IPS DF 19.7 (cell line): ENCODE results near the gene C17orf114.
"Not testable (repeated sequence)": the region's sequence is repeated elsewhere in the genome, so short reads cannot be mapped to it uniquely, and the experiment has no call there.

Experiments
- DNase-seq: peaks from one replicate; pipeline ENCODE4 v3.0.0-alpha.2; 2013; ENCODE audit warnings: low read depth, low spot score

C17orf114 gene

DNA sequence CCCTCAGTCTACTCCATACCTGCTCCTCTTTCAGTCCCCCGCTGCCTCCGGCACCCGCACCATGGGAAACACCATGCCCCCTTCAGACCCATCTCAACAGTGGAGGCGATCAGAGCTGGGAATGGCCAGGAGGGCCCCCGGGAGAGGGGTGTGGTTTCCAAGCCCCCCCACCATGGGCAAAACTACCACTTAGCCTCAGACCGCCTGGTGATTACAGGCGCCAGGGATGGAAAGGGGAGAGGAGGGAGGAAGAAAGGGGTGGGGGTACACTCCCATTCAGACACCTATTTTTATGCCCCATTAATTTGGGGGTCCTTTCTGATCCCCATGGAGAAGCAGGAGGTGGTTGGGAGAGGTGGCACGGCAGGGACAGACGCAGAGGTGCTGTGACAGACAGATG is at the start of gene C17orf114:
TSS of gene C17orf114 (minus strand) at position 101 of the 400 bp plus-strand sequence.
- no peak for DNase-seq

DNA sequence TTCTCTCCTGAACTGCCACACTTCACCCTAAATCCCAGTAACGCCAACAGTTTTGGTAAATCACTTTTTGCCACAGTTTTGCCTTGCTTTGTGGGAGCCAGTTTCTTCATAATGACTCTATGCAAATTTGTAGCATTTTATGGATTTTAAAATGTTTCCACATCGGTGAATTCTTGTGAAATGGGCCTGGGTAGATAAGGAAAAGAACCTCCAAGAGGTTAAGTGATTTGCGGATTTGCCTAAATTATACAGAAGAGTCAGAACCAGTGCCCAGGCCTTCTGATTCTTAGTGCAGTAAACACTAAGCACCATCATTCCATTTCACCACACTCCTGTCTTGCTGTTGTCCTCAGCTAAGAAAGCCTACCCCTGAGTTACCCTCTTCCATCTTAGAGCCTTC is 49.0 kb upstream of the C17orf114 start:
- DNase-seq: no peak

DNA sequence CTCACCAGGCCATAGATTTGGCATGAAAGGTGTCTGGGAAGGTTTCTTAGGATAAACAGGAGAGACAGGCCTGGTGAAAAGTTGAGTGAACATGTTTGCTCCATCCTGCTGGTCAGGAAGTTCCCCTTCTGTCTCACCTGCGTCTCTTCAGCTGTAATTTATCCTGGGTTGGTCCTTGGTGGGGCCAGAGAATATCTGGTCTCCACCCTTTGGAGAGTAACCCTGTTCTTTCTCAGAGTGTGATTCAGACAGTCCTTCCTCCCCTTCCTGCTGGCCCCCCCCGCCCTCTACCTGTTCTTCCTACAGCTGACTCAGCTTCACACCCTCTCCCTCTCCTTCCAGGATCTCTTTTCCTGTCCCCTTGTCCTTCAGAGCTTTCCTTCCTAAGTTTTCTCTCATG is 48.1 kb upstream of the C17orf114 start:
- no peak for DNase-seq

DNA sequence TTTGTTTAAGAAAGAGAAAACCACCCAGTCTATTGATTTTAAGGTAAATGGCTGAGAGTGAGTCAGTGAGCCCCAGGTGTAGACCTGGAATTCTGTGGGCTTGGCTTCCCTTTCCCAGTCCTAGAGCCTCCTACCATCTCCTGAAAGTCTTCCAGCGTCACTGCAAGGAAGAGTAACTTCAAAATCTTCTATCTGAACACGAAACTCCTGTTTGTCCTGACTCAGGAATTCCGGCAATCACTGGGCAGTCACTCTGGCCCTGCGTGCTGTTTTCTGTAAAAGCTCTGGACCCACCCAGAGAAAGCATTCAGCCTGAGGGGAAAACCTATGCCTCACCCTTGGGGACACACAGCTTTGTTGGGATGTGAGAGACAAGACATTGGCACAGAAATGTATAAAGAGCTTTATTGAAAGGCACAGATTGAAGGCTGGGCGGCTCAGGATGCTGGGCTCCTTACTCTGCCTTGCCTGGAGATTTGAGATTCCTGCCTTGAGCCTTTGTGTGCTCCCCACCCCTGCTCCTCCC is 46.9 kb upstream of the C17orf114 start:
- no peak for DNase-seq

DNA sequence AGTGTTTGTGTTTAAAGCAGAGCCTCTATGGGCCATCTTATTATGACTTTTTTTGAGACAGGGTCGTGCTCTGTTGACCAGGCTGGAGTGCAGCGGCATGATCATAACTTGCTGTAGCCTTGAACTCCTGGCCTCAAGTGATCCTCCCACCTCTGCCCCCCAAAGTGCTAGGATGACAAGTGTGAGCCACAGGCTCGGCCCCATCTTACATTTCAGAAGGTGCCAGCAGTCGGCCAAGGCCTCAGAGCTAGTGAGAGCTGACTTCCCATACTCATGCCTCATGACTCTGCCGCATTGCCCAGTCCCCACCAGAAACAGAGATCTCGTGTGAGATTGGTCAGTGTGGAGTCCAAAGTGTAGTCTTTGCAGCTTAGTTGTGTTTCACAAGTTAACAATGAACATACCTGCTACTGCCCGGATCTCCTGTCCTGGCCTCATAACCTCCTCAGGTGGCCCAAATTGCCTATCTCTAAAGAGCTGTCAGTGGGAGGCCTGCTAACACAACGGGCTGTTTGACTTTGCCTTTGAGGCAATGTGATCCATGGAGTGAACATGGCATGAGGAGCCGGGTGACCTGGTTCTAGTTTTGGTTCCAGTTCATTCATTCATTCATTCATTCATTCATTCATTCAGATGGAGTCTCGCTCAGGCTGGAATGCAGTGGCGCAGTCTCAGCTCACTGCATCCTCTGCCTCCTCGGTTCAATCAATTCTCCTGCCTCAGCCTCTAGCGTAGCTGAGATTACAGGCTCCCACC is 44.7 kb upstream of the C17orf114 start:
- no peak for DNase-seq

DNA sequence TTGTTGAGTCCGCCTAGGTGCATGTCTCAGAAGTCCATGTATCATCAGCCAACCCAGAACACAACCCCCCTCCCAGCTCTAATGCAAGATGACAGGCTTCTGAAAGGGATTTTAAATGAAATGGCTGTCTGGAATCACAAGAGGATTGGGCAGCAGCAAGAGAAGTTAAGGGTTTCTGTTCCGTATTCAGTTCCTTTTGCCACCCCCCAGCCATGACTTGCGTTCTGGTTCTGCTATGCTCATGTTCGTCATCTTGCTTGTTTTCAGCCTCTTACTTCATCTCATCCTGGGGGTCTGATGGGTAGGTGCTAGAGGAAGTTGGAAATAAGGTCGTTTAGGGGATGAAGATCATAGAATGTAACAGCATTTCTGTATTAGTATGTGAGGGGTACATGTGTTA is 43.0 kb upstream of the C17orf114 start:
- DNase-seq: no peak

DNA sequence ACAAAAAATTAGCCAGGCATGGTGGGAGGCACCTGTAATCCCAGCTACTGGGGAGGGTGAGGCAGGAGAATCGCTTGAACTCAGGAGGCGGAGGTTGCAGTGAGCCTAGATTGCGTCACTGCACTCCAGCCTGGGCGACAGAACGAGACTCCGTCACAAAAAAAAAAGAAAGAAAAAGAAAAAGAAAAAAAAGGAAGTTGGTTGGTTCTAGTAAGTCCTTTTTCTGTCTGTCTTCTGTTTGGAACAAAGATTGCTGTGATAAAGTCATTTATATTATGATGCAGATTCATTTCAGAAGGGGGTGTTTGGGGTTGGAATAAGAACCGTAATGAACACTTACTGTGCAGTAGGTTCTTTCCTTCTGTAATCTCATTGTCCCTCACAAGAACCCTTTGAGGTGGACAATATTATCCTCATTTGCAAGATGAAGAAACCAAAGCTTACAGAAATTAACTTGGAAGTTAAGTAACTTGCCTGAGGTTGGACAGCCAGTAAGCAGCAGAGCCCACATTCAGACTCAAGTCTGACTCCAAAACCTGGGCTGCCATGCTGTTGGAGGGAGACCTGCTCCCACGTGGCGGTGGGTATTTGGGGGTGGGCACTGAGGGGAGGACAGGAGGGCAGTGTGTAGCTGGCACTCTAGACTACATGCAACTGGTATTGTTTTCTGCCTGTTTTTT is 41.3 kb upstream of the C17orf114 start:
- DNase-seq: no peak

DNA sequence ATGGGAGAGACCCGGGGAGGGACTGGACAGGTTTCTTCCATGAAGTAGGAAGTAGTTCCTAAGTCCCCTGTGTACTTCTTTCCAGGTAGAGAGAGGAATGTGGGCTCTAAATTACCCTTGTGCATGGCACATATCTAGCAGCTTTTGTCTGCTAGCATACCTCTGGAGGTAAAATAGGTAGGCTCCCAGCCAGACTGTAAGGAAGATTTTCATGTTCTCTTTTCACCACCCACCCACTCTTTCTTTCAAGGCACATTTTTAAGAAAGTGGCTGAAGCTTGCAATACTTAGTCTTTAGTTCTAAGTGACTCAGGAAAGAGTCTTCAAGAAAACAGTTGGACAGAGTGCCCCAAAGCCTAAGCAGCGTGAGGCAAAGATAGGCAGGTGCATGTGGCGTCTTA is 40.2 kb upstream of the C17orf114 start:
- DNase-seq: no peak

DNA sequence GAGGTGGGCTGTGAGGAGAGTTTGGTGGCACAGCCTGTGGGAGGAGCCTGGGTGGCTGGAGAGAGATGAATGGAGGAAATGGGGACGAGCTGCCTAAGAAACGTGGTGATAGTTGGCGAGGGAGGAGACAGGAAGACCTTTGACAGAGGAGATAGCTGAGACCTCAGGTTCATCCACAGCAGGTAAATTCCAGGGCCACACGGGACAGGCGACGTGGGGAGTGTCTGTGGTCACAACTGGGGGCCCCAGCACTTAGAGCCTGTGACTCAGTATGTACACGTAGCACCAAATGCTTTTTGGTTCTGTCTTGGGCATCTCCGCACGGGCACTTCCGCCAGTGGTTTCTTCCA is 38.7 kb upstream of the C17orf114 start:
- no peak for DNase-seq

DNA sequence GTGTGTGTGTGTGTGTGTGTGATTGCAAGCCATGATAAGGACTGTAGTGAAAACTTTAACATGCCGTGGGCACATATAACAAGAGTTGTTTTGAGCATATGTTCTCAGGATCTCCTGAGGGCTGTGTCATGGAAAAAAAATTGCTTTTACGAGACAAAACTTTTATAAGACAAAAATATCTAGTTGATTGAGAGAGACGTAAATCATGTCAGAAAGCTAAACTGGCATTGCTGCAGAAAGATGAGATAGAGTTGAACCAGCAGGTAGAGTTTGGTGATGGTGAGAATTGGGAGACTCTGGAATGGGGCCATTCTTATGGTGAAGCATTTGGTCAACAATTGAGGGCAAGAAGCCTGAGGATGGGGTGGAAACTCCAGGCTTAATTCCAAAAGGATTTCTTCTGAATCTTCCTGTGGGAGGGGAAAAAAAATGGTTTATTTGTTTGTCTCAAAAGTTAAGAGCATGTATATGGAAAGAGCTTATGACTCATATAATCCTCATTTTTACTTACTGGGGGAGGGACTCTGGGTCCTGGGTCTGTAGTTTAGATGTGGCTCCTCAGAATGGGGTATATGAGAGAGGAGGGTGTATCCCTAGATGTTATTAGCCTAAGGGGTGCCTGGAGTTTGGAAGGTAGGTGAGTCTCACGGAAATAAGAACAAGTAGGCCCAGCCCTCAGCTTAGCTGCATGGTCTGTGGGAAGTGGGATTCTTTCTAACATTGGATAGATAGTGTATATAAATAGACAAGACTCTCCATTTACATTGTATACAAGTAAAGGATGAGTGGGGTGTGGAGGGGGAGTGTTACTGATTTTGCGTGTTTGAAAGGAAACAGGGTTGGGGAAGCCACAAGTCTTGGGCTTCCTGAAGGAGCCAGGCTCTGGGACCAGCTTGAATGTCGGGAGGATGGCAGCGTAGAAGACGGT is 38.1 kb upstream of the C17orf114 start:
- no peak for DNase-seq

DNA sequence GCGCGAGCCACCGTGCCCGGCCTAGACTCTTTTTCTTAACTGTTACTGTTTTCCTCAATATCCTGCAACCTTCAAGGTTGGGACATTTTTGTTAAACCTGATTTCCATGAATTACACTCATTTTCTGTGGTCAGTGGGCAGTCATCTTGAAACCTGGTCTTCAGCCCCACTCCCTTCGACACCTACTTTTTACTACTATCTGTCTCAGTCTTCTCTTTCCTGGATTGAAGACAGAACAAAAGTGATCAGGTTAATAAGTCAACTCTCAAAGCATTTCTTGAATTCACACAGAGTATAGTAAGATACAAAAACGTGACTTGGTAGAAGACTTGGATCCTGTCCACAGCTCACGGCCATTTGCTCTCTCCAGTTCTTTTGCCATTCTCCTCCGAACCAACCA is 37.1 kb upstream of the C17orf114 start:
- no peak for DNase-seq

DNA sequence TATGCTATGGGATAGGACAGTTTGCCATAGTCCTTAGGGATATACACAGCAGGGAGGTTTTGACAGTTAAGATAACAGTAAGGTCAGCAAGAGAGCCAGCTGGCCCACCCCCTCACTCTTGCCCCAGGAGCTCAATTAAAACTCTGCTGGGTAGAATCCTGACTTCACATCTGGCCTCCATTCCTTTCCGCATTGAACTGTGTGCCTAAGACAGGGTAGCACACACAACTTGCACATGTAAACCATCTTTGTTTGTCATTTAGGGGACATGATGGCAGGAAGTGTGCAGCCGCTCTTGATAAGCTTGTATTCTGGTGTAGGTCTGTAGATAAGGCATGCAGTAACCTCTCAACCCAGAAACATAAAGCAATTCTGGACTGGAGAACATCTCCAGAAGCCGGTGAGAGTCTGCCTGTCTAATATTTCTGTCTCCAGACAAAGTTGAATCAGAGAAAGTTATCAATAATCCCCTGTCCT is 36.2 kb upstream of the C17orf114 start:
- no peak for DNase-seq

DNA sequence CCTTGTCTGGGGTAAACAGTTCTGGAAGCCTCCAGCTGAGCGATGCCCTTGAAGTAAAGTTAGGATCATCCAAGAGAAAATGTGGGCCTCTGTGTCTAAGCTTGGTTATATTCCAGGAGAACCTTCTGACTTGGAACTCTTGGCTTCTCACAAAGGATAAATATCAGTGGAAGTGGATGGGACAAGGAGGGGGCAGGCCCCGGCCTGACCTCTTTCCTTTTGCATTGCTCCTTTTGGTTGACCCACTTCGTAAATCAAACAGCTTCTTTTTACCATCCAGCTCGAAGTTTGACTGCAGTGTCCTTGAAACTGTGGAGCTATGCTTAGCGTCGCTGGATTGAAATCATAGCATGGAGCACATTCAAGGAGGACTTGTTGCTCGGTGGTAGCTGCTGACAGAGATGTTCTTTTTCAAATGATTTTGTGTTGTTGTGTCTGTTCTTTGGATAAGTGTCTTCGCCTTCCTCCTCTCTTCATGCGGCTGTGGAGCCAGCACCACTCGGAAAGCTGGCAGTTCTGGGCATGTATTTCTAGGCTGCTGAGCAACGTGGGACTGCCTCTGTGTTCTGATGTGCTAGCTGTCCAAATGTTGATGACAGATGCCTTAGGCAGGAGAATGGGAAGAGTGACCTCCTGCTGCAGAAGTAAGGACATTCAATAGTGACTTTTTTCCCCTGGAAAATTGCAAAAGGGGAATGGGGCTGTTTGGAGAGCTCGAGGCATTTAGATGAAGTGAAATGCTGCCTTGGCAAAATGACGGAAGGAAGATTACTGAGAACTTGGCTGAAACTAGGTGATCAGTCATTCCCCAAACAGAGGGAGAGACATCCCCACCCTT is 35.6 kb upstream of the C17orf114 start:
- DNase-seq: no peak

DNA sequence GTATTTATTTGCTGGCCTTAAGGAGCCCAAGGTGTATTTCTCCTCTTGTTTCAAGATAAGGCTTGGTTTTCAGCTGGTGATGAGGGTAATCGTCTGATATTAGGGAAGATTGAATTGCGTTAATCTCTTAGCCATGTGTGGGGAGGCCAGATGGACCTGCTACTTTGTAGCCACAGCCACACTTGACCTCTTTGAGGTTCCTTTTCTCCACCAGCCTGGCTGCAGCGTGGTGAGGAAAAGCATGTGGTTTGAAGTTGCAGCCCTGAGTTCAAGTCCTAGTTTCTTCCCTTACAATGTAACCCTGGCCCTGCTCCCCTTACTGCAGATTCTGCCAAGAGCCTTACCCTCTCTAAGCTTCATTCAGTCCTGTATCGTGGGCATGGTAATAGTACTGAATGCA is 34.1 kb upstream of the C17orf114 start:
- no peak for DNase-seq

DNA sequence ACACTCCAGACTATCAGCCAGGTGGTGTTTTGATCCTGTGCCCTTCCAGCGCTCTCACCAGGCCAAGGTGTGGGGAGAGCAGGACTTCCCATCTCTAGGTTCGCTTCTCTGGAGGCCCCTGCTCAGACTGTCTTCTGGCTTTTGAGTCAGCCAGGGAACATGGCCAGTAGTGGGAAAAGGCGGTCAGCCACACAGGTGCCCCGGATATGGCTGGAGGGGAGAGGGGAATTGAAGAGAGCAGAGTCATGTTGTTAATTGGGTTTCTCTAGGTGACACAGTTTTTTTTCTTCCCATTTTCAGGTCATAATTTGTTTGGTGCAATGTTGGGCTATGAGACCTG is 32.5 kb upstream of the C17orf114 start:
- DNase-seq: no peak

DNA sequence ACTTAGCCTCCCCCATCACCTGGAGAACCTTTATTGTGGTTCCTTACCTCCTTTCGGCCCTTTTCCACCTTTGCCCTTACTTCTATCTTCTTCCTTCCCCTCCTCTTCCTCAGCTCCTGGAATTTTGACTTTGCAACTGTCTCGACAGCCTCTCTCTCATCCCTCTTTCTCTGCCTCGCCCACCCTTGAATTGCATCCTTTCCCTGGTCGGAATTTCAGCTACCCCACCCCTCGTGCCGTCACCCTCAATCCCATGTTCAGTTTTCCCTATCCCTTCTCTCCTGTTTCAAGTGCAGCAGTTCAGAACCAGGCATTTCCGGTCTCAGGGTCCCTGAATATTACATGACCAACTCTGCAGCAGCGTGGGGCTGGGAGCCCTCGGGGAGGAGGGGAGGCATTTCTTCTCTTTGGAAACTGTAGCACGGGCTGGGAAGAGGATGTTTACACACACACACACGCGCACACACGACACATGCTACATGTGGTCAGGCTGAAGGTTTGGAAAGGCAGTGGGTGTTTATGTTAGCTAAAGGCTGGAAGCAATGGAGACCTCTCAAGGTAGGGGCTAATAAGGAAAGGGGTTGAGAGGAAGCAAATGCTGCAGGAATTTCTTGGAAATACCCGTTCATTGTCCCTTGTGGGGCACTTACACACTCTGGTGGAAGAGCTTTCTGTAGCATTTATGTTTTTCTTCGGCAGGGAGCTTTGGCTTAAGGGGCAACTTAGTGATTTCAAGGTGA is 32.0 kb upstream of the C17orf114 start:
- DNase-seq: no peak

DNA sequence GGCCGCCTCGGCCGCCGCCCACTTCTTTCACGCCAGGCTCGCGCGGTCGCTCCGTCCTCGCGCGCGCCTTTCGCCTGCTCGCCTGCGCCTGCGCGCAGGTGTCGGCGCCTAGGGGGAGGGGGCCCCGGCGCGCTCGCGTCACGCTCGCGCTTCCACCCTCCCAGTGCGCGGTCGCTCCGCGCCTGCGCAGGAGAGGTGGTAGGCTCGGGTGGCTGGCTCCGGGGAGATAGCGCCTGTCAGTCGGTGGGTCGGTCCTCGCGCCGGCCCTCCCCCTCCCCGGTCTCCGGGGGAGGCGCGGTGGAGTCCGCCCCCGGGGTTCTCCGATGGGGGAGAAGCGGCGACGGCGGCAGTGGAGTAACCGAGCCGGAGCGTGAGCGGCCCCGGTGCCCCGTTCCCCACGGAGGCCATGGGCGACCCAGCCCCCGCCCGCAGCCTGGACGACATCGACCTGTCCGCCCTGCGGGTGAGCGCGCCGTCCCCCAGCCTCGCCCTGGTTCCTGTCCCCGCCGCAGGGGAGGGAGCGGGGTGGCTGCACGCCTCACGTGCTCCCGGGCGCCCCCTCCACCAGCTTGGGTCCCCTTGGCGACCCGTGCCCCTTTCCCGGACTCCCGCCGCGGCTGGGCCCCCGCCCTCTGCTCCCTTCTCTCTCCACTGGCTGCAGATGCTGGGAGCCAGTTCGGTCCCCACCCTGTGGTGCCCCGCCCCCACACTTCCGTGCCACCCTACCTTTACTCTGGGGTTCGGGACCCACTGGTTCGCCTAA is 31.2 kb upstream of the C17orf114 start, which contains the start of gene MINK1:
TSS of gene MINK1 (plus strand) at position 163 of the 763 bp plus-strand sequence. CDS start at position 407, 244 bp downstream.
- DNase-seq: no peak

DNA sequence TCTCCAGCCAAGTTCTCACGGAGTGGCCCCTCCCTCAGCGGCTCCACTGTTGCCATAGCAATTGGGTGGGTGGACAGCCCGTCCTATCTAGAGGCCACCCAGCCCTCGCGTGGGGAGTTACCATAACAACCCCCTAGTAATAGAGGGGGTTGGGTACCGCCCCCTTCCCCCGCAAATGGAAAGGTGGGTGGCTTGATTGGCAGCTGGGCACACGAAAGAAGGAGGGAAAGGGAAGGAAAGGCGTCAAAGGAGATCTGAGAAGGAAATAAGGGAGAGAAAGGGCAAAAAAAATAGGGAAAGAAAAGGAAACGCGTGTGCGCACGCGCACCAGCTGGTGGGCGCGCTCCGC is 30.7 kb upstream of the C17orf114 start:
- DNase-seq: not testable (repeated sequence)

DNA sequence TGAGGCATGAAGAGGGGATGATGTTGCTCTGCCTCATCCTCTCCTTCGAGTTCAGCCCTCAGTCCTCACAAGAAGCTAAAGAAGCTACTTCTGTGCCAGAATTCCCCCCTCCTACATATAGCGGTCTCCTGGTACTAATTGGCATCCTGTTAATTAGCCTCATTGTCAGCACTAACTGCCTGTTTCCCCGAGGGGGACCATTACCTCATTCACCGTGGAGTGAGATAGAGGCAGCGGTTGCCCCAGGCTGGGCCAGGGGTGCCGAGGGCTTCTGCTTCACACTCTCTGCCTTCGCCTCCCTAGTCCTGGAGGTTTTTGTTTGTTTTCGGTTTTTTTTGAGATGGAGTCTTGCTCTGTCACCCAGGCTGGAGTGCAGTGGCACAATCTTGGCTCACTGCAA is 25.3 kb upstream of the C17orf114 start:
- no peak for DNase-seq
